Heart left ventricle (tissue), 13 donors: ENCODE data around the gene AP3B1.

Experiments used
- CTCF ChIP-seq, 12 donors: fragments of 200-600 bp; sonication (generic) in 4 of 12; IDR thresholded peaks; one replicate each; pipeline versions ENCODE4 v1.5.0 to v1.8.0; 2018 to 2022; ENCODE audit warnings: antibody characterized with exemption in 12 of 12, mild to moderate bottlenecking in 5 of 12
- POLR2A ChIP-seq, 2 donors: fragments of 450-650 bp; IDR thresholded peaks; one replicate each; pipeline ENCODE4 v1.6.1; 2017; ENCODE audit warnings: antibody characterized with exemption in 2 of 2, mild to moderate bottlenecking in 2 of 2, moderate library complexity in 2 of 2
- donor health status: ischemic (EF 13 %, LVEDD 7.1; RV severe dilation, severe dysfunction).
- donor health status: DM: no; HTN: yes; CAD: no.
- donor health status: DM: no; HTN: no; CAD: no.
- donor health status: ischemic (EF 25% LVEDD 6.9; RV normal size, moderate dysfunction).
- donor health status: ischemic (EF 25% LVEDD 5.7; RV mildly dilated, moderate dysfunction).
- donor health status: ischemic (EF 35%, LVEDD 5.7; RV mildly dilated, moderate dysfunction).
- donor health status: nonischemic (EF 11% LVEDD 7.7; RV severe dilation, severe dysfunction).
- donor health status: DM: yes; HTN: yes; CAD: no.
- donor health status: PGD.
- donor health status: ischemic (EF 29% LVEDD 5.4; RV normal size, mild dysfunction).
- donor health status: nonischemic (EF 23%, LVEDD 6.1; RV moderate dilation, normal function).

DNA sequence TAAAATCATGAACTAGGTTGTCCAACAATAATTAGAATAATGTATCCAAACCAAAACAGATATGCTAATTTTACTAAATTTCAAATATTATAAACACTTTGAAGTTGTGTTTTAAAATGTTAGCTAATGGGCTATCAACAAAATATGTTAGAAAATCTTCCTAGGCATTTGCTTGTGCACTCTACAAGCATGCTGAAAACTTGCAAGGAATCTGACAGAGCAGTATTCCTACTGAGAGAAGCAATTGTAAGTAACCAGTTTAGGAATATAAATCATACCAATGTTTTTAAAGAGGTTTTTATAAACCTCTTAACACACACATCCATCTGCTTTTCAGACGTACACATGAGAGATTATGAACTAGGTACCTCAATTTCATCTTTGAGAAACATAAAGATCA, 289.9 kb downstream of the AP3B1 start:
- TF ChIP-seq CTCF (IDR thresholded peaks at IDR 0.05) = no peak
- no peak for TF ChIP-seq POLR2A (IDR thresholded peaks at IDR 0.05)
